Raji (cell line): ENCODE measurements around the gene TMEM109.
A peak's percentile ranks its signal among the peaks of the same experiment; 100 is the strongest.

Source experiments
- POLR2A ChIP-seq: IDR thresholded peaks from 2 replicates; pipeline ENCODE4 v1.6.1; 2011; ENCODE audit warnings: low read depth, low read length, control low read depth; ENCODE audit not compliant: insufficient read depth

Gene TMEM109

DNA sequence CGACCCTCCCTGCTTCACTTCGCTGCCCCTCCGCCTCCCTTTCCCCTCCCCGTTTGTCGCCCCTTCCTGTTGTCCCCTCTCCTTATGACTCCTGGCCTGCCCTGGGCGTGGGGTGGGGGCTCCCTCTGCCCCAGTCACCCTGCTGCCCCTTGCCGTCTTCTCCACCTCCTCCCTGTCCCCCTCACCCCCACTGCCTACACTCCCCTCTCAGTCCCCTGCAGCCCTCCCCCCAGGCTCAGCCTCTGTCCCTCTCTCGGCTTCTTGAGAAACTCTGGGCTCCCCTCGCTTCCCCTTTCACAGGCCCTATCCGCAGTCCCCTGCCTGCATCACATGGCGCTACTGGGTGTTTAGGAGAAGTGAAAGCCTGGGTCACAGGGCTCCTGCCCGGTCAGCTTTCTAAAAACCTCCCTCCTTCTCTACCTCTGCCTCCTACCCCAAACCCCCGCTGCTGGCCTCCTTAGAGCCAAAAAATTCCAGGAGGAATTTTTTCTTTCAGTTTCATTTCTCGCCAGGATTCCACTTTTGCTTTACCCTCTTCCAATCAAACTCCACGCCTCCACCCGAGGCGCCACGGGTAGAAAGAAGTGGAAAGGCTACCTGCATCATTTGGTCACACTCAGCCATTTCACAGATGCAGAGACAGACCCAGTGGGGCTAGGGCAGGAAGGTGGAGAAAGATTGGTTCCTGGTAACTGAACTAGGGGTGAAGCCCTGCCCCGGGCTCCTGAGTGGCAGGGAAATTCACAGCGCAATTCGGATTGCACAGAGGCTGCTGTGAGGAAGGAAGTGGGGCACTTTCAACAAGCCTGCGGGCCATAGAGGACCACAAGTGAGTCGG, 38.2 kb downstream of the TMEM109 start, which contains the start of gene SLC15A3:
Gene SLC15A3 (minus strand): TSS at position 273 of the 838 bp plus-strand sequence. CDS start 625 bp downstream, outside the sequence.
- TF ChIP-seq POLR2A = peak; percentile 33; the same call in 1 of the 2 replicates

DNA sequence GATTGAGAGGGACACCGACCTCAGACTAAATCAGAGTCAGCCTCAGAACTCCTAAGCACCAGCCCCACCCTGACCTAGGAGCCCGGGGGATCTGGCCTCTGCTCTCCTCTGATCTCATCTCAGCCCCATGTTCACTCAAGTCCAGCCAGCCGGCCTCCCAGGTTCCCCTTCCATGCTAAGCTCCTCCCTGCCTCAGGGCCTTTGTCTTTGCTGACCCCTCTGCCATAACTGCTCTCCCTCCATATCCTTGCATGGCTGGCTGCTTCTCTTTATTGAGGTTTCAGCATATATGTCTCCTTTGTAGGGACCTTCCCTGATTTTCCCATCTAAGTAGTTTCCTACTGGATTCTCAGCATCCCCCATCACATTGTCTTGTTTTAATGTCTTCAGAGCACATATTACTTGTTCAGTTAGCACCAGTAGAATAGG, 38.8 kb downstream of the TMEM109 start:
- no peak for TF ChIP-seq POLR2A

DNA sequence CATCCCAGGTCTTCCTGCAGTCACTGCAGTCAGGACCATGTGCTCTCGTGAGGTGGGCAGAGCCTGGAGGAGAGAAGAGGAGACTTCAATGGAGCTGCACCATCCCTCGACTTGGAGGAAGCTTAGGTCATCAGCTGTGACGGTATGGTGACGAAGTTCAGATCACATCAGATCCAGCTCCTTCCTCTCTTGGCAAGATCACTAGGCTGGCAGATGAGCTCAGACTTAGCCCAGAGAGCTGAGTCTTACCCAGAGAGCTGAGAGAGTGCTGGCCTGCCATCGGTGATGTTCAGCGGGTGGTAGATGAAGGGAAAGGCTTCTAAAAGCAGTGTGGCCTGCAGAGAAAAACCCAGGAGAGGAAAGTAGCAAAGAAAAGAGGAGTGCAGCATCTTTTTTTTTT, 39.8 kb downstream of the TMEM109 start:
- TF ChIP-seq POLR2A = no peak

DNA sequence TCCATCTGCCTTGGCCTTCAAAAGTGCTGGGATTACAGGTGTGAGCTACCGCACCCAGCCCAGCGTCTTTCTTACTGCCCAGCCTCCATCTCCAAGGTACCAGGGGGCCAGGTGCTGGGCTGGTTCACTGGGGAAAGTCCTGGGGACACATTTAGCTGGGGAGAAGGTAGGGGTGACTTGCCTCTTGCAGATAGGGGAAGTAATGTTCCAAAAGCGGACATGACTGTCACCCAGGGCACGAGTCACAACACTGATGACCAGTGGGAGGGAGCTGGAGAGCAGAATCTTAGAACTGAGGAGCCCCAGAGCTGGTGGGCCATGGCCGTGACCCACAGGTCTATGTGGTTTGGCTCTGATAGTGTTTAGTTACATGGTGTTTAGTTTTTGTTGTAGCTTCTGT, 40.5 kb downstream of the TMEM109 start:
- no peak for TF ChIP-seq POLR2A

DNA sequence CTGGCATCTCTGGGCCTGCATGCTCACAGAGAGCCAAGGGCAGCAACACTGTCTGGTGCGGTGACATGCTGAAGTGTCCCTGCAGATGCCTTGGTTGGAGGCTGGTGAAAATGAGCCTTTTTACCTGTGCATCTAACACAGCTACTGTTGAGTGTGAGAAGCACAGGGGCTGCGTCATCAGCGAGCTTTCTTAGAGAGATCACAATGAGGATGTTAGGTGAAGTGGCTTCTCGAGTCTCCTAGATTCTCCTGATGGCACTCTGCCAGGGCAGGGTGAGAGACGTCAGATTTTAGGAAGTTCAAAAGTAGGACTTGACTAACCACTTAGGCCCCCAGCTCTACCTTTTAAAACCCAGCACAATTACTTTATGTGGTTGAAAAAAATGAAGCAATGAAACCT, 41.6 kb downstream of the TMEM109 start:
- no peak for TF ChIP-seq POLR2A

DNA sequence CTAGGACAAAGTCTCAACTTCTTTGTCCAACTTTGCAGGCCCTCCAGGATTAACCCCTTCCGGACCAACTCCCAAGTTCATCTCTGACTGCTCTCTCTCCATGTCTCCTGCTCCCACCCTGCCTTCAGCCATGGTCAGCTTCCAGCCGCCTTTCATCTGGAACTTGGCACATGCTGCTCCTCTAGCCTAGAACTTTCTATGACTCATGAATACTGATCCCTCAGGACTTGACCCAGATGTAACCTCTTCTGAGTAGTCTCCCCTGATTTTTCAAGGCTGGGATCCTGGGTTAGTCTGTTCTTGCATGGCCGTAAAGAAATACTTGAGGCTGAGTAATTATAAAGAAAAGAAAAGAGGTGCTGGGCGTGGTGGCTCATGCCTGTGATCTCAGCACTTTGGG, 43.2 kb downstream of the TMEM109 start:
- TF ChIP-seq POLR2A = no peak

- no peak for TF ChIP-seq POLR2A
These were observed 45.5 kb downstream of the TMEM109 start for GRCh38 chr11:60959431-60959830.

DNA sequence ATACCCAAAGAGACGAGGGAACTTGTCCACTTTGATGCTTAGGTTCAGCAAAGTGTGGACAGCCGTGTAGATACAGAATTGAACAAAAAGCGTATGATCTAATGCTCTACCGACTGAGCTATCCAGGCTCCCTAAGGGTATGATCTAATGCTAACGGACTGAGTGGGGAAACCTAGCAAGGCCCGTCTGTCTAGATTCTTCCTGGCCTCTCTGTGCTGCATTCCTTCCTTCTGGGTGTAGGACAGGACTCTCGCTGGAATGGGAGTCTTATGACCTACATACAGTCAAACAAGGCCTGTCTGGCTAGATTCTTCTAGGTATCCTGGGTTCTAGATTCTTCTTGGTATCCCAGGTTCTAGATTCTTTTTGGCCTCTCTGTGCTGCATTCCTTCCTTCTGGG, 46.4 kb downstream of the TMEM109 start:
- TF ChIP-seq POLR2A = no peak

- no peak for TF ChIP-seq POLR2A
These were observed 50.8 kb downstream of the TMEM109 start for GRCh38 chr11:60964801-60965200.

- no peak for TF ChIP-seq POLR2A
These were observed 52.9 kb downstream of the TMEM109 start for GRCh38 chr11:60966890-60967289.

- no peak for TF ChIP-seq POLR2A
These were observed 54.3 kb downstream of the TMEM109 start for GRCh38 chr11:60968223-60968622.

- no peak for TF ChIP-seq POLR2A
These were observed 56.4 kb downstream of the TMEM109 start for GRCh38 chr11:60970369-60970774.

DNA sequence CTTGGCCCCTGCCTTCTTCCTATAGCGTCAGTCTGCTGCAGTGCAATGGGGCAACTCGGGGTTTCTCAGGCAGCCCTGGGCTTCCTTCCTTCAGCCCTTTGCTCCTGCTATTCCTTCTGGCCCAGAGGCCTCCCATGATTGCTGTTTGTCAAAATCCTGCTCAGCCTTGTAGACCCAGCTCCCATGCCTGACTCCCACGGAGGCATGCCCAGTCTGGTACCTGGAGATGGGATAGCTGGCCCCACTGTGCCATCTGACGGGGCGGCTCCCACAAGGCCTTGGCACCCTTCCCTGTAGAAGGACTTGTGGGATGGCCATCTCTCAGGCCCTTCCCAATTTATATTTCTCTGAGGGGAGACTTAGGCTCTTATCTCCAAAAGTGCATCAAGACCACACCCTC, 56.9 kb downstream of the TMEM109 start:
- no peak for TF ChIP-seq POLR2A

DNA sequence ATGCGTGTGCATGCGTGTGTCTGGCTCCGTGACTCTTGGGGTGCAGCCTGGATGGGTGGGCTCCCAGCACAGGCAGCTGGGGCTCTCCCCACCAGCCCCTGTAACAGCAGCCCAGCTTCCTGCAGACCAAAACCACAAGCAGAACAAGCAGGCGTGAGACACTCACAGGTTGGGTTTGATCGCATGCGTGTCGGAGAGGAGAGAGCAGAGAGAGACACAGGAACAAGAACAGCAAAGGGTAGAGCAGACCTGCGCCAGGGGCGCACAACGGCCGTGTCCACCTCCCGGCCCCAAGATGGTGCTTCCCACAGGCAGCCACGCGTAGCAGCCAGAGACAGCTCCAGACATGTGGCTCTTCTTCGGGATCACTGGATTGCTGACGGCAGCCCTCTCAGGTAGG, 57.6 kb downstream of the TMEM109 start, which contains the start of gene CD6:
Gene CD6 (plus strand): TSS at position 161 of the 400 bp plus-strand sequence. CDS start 186 bp downstream, at position 347.
- TF ChIP-seq POLR2A = no peak

DNA sequence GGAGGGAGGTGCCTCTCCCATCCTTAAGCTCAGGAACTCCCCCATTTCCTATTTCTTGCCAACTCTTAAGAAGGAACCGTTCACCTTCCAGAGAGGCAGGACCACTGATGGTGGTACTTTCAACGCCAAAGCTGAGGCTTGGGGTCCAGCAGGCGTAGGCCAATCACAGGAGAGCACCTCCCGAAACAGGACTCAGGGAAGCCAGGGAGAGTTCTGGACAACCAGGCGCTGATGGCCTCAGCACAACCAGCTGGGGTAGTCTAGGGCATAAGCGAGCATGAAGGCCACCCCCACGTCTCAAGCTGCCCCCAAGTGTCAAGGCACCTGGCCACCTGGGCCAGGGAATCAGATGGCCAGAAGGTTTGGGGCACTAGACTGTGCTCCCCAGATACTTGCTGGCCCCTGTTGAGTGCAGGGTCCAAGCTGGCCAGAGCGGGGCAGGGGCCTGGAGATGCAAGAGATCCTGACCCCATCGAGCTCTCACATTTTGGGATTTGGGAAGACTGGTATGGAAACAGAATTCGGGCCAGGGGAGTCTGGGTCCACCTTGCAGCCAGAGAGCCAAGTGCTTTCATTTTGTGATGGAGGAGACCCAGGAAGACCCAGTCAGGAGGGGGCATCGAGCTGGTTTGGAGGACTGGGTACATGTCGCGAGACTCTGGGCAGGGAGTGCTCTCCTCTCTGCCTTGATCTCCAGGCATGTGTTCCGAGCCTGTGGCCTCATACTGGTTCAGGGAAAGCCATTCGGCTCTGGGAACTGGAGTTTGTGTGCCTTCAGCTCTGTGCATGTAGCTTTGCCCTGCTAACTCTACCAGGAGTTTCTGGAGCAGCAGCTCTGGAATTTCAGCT, 58.4 kb downstream of the TMEM109 start:
- no peak for TF ChIP-seq POLR2A
